Heart left ventricle (tissue), 16 donors: ENCODE measurements around the gene GRK3. TPM values are rescaled to one million over a fixed set of nuclear protein-coding genes. Genes with fewer than 3 reads are reported as not detected.

ENCODE experiments used
- ATAC-seq, 4 donors: fragments of 200-7000 bp; cut with Tn5 transposase; one replicate each; pipeline ENCODE4 v1.9.1; 2020 to 2022; ENCODE audit warnings: moderate library complexity in 4 of 4, mild to moderate bottlenecking in 3 of 4, moderate number of reproducible peaks in 1 of 4
- DNase-seq, 5 donors: peaks; one replicate each; pipeline ENCODE4 v3.0.0-alpha.2; 2020
- H3K27ac ChIP-seq, 12 donors: fragments of 200-600 bp; sonication (generic) in 4 of 12; one replicate each; pipeline versions ENCODE4 v1.5.0 to v1.8.0; 2016 to 2022; ENCODE audit warnings: mild to moderate bottlenecking in 2 of 12
- H3K27me3 ChIP-seq, 9 donors: fragments of 200-600 bp; sonication (generic) in 2 of 9; one replicate each; pipeline versions ENCODE4 v1.5.1 to v1.8.0; 2016 to 2022; ENCODE audit warnings: mild to moderate bottlenecking in 3 of 9
- H3K36me3 ChIP-seq, 9 donors: fragments of 200-600 bp; sonication (generic) in 2 of 9; one replicate each; pipeline versions ENCODE4 v1.5.0 to v1.8.0; 2018 to 2022; ENCODE audit warnings: mild to moderate bottlenecking in 2 of 9
- H3K4me1 ChIP-seq, 12 donors: fragments of 200-600 bp; sonication (generic) in 4 of 12; one replicate each; pipeline versions ENCODE4 v1.5.0 to v1.8.0; 2016 to 2022; ENCODE audit warnings: mild to moderate bottlenecking in 3 of 12
- H3K4me3 ChIP-seq, 12 donors: fragments of 200-600 bp; sonication (generic) in 4 of 12; one replicate each; pipeline versions ENCODE4 v1.5.0 to v1.8.0; 2017 to 2022; ENCODE audit warnings: mild to moderate bottlenecking in 9 of 12, moderate library complexity in 4 of 12
- H3K9me3 ChIP-seq, 12 donors: fragments of 200-600 bp; sonication (generic) in 4 of 12; one replicate each; pipeline versions ENCODE4 v1.5.0 to v1.8.0; 2016 to 2022; ENCODE audit warnings: mild to moderate bottlenecking in 1 of 12
- CTCF ChIP-seq, 12 donors: fragments of 200-600 bp; sonication (generic) in 4 of 12; IDR thresholded peaks; one replicate each; pipeline versions ENCODE4 v1.5.0 to v1.8.0; 2018 to 2022; ENCODE audit warnings: antibody characterized with exemption in 12 of 12, mild to moderate bottlenecking in 5 of 12
- POLR2A ChIP-seq, 2 donors: fragments of 450-650 bp; IDR thresholded peaks; one replicate each; pipeline ENCODE4 v1.6.1; 2017; ENCODE audit warnings: antibody characterized with exemption in 2 of 2, mild to moderate bottlenecking in 2 of 2, moderate library complexity in 2 of 2
- WGBS, 4 donors: extraction: QIAGEN DNeasy Blood & Tissue Kit in 2 of 4; methylation state at CpG; one replicate each; pipeline versions ENCODE4 v1.1.5 to v1.1.7; 2013 to 2018; 5-methylcytosine and 5-hydroxymethylcytosine counted together
- intact Hi-C, 10 donors: fragments of 100-400 bp; cut with DNase I; formaldehyde crosslinking; loops; one replicate each; pipeline versions ENCODE4 v1.11.1 to v1.14.2; 2022
- polyA plus RNA-seq, 2 donors: library from polyadenylated mRNA; stranded (reverse); fragments of 200-250 nt; gene quantifications; one replicate each; pipeline ENCODE4 v1.2.3, GENCODE V29; 2013
- total RNA-seq, 9 donors: library from RNA; depleted of rRNA in 2 of 9; stranded (reverse); fragments of >200 nt in 2 of 9; fragmentation: NEBNext Ultra II Directional in 3 of 9; extraction: Animal tissue kit (Norgen Biotek cat#: 25700) in 3 of 9; gene quantifications; one replicate each; pipeline versions ENCODE4 v1.1.0 to v1.2.4, GENCODE V29; 2016 to 2023
- donor health status: ischemic (EF 13 %, LVEDD 7.1; RV severe dilation, severe dysfunction).
- donor health status: healthy with polysubstance abuse.
- donor health status: DM: no; HTN: yes; CAD: no.
- donor health status: DM: no; HTN: no; CAD: no.
- donor health status: ischemic (EF 25% LVEDD 6.9; RV normal size, moderate dysfunction).
- donor health status: ischemic (EF 25% LVEDD 5.7; RV mildly dilated, moderate dysfunction).
- donor health status: healthy.
- donor health status: DM: yes; HTN: yes; CAD: no.
- donor health status: ischemic (EF 35%, LVEDD 5.7; RV mildly dilated, moderate dysfunction).
- donor health status: nonischemic (EF 11% LVEDD 7.7; RV severe dilation, severe dysfunction).
- donor health status: DM: yes; HTN: yes; CAD: no.
- donor health status: PGD.
- donor health status: ischemic (EF 29% LVEDD 5.4; RV normal size, mild dysfunction).
- donor health status: nonischemic (EF 23%, LVEDD 6.1; RV moderate dilation, normal function).

GRK3 gene
- total and polyA plus RNA-seq, 11 donors, result 1.1 to 16.2 (median 5.9) TPM

DNA sequence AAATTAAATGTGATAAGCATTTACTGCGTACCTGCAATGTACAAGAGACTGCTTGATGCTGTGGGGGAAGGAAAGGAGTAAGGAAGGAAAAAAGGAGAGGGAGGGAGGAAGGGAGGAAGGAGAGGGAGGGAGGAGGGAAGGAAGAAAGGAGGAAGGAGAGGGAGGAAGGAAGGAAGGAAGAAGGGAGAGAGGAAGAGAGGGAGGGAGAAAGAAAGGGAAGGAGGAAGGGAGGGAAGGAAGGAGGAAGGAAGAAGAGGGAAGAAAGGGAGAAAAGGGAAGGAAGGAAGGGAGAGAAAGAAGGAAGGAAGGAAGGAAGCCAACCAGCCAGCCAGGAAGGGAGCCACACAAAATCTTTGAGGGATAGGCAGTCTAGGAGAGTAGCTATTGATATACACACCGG lies 133.5 kb downstream of the GRK3 start:
- Histone ChIP-seq H3K9me3 (no peaks in the 10 kb centered on the region), H3K4me1 (peaks cover 0 to 27% (median 14%) of the 10 kb centered on the region in 12 donors), H3K4me3 (no peak overlapping the region), H3K27ac (no peak overlapping the region), H3K36me3 (peaks cover 0 to 17% (median 0%) of the 10 kb centered on the region in 9 donors), H3K27me3 (no peaks in the 10 kb centered on the region)
- intact Hi-C loops, result loop anchor here in 3 of 10 donors (5.0 to 10.0 kb wide), 2 partner anchors 133 to 151 kb away; partner anchors contain the start of gene GRK3 (in 2 of the 3)
- no peak for ATAC-seq
- TF ChIP-seq CTCF (IDR thresholded peaks at IDR 0.05) (no peak), POLR2A (IDR thresholded peaks at IDR 0.05) (no peak)
- DNase-seq, result no peak
- 80 to 86% (median 83%) methylated on average over 2 of the region's 2 CpGs for WGBS, 4 donors

DNA sequence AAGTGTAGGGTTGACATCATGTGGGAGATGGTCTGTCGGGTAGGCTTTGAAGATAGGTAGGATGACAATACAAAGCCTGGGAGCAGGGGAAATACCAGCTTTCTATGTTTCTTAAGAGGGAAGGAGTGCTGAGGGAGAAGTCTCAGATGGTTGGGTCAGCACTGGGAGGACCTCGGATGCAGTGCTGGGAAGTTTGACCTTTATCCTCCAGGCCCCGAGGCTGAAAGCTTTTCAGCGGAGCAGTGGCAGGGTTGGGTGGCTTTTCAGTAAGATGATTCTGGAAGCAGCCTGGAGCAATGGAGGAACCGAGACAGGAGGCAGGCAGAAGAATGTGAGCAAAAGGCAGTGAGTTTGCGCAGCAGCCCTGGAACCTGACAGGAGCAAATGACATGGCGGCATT lies 134.0 kb downstream of the GRK3 start:
- TF ChIP-seq CTCF (IDR thresholded peaks at IDR 0.05) (no peak), POLR2A (IDR thresholded peaks at IDR 0.05) (no peak)
- intact Hi-C loops, result loop anchor here in 3 of 10 donors (5.0 to 10.0 kb wide), 2 partner anchors 134 to 151 kb away; partner anchors contain the start of gene GRK3 (in 2 of the 3)
- peaks cover 0 to 22% (median 13%) of the 10 kb centered on the region in 12 donors for H3K4me1 ChIP-seq
- DNase-seq (no peak), ATAC-seq (no peak)
- no peak overlapping the region for H3K4me3 ChIP-seq
- H3K36me3 ChIP-seq, result peaks cover 0 to 17% (median 0%) of the 10 kb centered on the region in 9 donors
- no peaks in the 10 kb centered on the region for H3K27me3 ChIP-seq
- no peak overlapping the region for H3K27ac ChIP-seq
- H3K9me3 ChIP-seq, result no peaks in the 10 kb centered on the region
- 88 to 94% (median 93%) methylated on average over 7 of the region's 7 CpGs for WGBS, 4 donors

DNA sequence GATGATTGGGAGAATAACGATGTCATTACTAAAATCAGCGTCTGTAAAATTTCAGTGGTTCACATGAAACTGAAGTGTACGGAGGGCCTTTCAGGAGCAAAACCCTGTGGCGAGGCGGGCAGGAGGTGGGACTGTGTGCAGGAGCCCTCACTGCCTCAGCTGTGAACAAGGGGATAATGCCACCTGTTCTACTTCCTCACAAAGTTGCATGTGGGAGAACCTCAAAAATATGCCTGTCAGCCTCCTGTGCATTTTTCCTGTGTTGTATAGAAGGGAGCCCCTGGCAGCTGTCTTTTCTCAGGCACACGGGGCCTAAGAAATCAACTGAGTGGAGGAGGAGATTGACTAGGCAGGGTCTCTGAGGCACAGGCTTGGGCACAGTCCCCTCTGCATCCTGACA lies 134.5 kb downstream of the GRK3 start:
- WGBS, 4 donors, result 83 to 95% (median 92%) methylated on average over 6 of the region's 6 CpGs
- peaks cover 0 to 22% (median 13%) of the 10 kb centered on the region in 12 donors for H3K4me1 ChIP-seq
- TF ChIP-seq CTCF (IDR thresholded peaks at IDR 0.05), result no peak
- TF ChIP-seq POLR2A (IDR thresholded peaks at IDR 0.05), result no peak
- no peak overlapping the region for H3K27ac ChIP-seq
- H3K9me3 ChIP-seq, result no peaks in the 10 kb centered on the region
- ATAC-seq (no peak), DNase-seq (no peak)
- no peaks in the 10 kb centered on the region for H3K27me3 ChIP-seq
- intact Hi-C loops, result loop anchor here in 3 of 10 donors (5.0 to 10.0 kb wide), 2 partner anchors 134 to 152 kb away; partner anchors contain the start of gene GRK3 (in 2 of the 3)
- peaks cover 0 to 17% (median 0%) of the 10 kb centered on the region in 9 donors for H3K36me3 ChIP-seq
- no peak overlapping the region for H3K4me3 ChIP-seq

DNA sequence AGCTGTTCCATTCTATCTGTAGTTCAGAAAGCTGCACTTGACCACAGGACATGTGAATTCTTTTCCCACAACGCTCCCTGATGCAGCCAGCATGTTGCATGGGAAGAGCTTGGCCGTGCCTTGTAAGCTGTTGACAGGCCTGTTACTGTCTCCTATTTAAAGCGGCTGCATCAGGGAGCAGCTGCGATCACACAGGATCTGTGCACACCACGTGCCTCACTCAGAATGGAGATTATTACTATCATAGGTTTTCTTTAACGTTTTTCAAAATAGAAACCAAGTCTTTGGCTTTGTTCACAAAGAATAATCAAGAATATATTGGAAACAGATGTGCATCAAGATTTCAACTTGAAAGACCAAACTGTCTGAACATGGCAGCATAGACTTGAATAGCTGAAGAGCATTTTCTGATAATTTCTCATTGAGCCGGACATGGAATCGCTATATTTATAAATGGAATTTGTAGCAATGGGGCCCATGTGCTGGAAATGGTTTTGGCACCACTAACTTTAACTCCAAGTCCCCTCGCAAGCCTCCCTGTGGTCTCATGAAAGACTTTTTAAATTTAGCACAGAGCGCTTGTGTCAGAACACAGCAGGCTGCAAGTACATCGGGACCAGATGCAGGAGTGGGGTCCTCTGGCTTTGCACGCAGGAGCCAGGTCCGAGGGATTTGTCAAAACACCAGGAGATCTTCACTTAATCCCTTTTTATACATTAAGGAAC lies 136.7 kb downstream of the GRK3 start:
- Histone ChIP-seq H3K4me1 (peaks cover 0 to 22% (median 15%) of the 10 kb centered on the region in 12 donors), H3K4me3 (peak overlapping the region in 3 of 12 donors; percentile 1 to 21 (median 4)), H3K9me3 (no peaks in the 10 kb centered on the region), H3K27me3 (no peaks in the 10 kb centered on the region), H3K27ac (peak overlapping the region in 8 of 12 donors; percentile 11 to 58 (median 40)), H3K36me3 (peaks cover 0 to 11% (median 0%) of the 10 kb centered on the region in 9 donors)
- DNase-seq, result peak in 4 of 5 donors; percentile 54 to 80 (median 67)
- WGBS, 4 donors, result 24 to 38% (median 29%) methylated on average over 13 of the region's 13 CpGs
- no peak for TF ChIP-seq CTCF (IDR thresholded peaks at IDR 0.05)
- no peak for TF ChIP-seq POLR2A (IDR thresholded peaks at IDR 0.05)
- ATAC-seq, result peak; percentile 92 to 98 (median 94)
- intact Hi-C loops, result loop anchor here (1.0 to 10.0 kb wide), 10 partner anchors 71 to 336 kb away; no protein-coding TSS in a partner anchor
